ENCODE results near the gene PDE1A.
A peak's percentile ranks its signal among the peaks of the same experiment; 100 is the strongest.

PDE1A gene

DNA sequence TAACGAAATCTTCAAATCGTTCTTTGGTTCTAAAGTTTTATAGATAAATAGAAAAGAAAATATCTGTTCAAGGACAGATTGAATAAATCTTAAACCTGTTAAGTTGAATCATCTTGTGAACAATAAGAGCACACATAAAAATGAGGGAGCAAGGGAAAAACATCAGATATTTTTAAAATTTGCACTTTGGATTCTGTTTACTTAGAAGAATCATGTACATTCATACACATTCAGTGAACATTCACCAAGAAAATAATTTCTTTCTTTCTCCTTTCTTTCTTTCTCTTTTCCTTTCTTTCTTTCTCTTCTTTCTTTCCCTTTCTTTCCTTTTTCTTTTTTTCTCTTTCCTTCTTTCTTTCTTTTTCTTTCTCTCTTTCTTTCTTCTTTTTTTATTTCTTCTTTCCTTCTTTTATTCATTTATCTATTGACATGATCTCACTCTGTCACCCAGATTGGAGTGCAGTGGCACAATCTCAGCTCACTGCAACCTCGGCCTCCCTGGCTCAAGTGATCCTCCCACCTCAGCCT, 164.9 kb downstream of the PDE1A start:
- no peak for DNase-seq

DNA sequence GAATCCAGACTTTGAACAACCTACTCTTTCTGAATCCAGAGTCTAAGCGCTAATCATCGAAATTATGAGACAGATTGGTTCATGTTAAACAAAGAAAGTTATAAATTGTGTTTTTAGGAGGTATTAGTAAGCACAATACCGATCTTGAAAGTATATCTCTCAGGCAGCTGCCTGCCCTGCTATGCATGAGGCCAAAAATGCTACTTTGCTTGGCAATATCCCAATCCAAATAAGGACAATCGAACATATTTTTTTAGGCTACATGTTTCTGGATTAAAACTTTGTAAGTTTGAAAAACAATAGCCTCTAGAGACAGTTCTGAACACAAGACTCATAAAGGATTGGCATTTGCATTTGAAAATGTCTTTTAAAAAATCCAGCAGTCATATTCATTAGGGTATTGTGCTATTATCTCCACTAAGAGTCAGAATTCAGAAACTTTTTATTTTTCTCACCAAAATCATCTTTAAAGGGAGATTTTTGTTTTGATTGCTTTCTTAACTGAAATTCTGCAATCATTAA, 167.1 kb downstream of the PDE1A start:
- DNase-seq, result peak; percentile 41

DNA sequence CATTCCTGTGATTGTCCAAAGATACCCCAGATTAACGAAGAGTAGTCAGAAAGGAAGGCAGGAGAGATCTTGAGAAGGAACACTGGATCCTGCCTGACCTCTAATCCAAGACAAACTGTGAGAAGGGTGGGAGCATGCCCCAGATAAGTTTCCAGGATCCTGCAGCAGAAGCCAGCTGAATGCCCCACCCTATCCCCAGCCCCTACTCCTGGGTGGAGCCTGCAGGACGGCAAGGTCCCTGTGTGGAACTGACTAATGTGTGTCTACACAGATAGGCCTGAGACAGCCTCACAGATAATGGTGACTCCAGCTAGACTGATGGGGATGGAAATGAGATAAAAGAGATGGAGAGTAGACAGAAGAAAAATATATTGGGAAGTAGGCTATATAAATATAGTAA, 174.3 kb downstream of the PDE1A start:
- DNase-seq, result no peak

DNA sequence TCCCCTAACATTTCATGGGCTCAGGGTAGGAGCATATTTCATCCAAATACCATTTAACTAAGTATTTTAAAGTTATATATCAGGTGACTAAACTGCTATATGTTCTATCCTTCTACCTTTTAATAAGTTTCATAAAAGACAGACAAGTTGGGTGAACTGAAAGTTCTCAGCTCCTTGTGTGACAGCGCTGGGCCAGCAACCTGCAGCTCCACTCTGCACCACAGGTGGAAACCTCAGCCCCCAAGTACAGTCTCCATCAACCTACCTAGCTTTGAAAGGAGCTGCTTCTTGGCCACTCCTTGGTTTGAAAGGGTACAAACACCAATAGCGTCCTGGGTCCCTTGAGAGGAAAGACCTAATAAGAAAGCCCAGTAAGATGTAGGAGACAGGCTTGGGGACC, 177.9 kb downstream of the PDE1A start:
- no peak for DNase-seq

DNA sequence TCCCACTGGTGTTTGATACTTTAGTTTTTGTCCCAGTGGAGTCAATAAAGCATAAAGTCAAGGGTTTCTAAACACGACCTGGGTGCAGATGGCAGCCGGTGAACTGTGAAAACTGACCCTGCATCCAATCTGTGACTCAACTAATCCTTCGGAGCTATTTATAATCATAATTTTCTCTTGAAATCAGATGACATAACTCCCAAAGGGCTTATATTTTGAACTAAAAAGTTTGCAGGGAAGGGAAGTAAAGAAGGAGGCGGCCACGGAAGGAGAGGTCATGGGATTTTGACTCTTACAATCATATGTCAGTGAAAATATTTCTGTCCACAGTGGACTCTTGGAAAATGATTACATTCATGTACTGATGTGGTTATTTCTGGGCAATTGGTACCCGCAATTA, 178.5 kb downstream of the PDE1A start:
- peak; percentile 43 for DNase-seq

DNA sequence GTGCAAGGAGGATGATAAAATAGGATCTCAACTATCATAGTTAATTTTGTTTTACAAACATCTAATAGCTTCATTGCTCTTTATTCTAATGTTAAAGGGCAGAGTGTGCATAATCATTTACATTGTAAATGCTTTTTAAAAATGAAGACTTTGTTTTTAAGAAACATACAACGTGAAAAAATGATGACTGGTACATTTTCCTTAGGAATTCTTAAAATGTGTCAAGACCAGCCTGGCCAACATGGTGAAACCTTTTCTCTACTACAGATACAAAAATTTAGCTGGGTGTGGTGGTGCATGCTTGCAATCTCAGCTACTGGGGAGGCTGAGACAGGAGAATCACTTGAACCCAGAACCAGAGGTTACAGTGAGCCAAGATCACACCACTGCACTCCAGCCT, 179.0 kb downstream of the PDE1A start:
- no peak for DNase-seq

DNA sequence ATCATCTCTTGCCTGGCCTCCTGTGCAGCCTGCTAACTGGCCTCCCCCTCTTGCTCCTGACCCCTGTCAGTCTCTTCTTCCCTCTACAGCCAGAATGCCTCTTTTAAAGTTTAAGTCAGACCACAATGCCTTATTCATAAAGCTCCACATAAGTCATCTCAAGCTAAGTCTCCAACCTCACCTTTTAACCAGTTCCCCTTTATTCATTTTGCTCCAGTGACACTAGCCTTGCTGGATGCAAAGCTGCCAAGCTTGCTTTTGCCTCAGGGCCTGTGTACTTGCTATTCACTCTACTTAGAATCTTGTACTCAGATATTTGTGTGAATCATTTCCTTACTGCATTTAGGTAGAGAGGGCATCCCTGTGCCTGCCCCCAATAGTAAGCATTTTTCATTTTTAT, 180.9 kb downstream of the PDE1A start:
- no peak for DNase-seq

DNA sequence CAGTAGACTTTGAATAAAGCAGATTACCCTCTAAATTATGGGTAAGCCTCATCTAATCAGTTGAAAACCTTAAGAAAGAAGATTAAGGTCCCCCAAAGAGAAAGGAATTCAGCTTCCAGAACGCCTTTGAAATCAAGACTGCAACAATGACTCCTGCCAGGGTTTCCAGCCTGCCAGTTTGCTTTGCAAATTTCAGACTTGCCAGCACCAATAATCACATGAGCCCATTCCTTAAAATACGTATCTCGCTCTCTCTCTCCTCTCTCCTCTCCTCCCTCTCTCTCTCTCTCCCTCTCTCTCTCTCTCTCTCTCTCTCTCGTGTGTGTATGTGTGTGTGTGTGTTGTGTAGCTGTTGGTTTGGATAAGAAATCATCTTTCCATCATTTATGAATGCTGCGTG, 184.2 kb downstream of the PDE1A start:
- no peak for DNase-seq

DNA sequence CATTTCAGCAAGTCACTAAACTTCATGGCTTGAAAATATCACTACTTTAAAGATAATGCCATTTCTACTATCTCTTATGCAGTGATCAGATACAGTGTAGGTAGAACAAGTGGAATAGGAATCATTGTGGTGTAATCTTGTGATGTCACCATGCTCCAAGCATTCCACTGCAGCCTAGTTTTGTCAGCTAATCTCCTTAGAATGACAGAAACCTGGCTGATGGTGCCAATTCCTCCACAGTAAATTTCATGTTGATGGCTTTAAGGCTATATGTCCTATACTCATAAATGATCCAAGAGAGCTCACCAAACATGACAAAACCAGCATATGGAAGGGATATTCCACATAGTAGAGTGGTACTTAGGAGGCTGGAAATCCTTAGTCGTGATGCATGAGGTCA, 184.9 kb downstream of the PDE1A start:
- DNase-seq, result no peak

DNA sequence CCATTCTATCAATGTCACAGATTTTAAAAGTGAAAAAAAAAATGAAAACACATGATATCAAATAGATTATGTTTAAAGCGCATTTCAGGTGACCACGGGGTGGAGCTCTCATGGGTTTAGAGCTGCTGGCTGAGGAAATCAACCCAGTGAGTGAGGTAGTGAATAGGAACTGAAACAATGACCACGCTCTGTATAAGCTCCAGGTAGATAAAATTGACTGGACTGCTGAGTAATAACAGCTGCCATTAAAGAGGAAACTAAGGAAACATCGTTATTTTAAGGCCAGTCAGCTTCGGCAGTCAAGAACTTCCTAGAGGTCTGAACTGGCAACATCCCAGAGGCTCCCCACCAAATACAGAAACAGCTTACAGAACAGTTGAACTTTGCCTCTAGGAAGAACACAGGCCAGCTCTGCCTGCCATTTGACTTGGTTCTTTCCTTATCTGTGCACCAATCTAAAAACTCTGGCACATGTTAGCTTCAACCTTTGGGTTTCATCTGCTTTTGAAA, 185.9 kb downstream of the PDE1A start:
- no peak for DNase-seq

DNA sequence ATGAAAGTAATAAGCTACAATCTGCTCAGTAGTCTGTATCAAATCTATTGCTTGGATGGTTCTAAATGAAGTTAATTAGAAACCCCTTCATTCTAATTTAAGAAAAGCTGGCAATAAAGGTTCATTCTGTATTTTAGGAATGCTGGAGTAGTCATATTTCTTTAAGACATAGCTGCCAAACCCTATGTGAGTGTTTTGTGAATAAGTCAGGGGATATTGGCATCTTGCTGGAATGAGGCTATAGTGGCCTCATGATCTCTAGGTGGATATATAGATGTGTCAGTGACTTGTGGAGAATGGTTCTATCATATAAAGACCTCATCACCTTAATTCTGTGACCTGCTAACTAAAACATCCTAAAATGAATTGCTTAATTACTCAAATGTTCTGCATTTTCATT, 196.3 kb downstream of the PDE1A start:
- no peak for DNase-seq

DNA sequence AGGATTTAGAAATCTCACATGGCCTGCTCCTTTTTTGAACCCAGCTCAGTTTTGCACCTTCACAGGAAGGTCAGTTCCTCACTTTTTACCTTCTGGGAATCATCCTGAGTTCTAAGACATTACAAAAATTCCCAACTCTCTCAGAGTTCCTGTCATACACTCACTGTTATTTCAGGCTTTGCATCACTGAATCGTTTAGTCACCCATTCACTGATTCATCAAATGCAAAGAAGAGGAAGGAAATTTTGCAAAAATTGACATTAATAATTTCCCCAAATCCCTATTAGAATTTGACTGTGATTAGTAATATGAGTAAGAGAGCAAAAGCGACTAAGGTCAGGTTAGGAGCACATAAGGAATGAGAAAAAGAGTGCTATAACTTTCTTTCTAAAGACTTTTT, 197.5 kb downstream of the PDE1A start:
- DNase-seq, result no peak

DNA sequence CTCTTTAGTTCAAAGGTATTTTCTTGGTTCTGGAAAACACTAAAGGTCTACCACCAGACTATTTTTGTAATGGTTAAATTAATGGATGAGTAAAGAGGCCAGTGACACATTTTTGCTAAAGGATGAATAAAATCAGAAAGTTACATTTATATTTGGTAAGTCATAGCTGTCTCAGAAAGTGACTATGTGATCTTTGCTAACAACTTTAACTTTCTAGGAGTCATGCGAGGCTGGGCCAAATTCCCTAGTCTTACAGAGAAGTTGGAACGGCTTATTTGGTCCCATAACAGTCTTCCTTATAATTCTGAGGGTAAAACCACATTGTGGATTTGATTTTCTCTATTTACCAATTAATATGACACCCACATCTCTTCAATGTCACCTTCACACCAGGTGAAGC, 198.1 kb downstream of the PDE1A start:
- DNase-seq, result no peak

DNA sequence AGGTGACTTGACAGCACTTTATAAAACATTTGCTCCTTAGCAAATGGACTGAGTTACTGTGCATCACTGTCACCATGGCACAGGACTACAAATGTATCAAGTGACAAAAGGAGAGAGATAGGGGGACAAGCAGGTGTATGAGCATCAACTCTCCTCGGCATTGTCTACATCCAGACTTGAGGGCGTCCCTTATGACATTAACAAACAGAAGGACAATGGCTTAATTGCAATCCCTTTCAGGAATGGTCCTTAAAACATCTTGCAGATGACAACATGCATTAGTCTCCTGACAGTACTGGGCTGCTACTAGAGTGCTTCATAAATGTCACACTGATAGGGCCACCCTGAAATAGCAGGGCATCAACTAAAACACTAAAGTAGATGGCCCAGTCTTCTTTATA, 198.8 kb downstream of the PDE1A start:
- DNase-seq, result no peak

DNA sequence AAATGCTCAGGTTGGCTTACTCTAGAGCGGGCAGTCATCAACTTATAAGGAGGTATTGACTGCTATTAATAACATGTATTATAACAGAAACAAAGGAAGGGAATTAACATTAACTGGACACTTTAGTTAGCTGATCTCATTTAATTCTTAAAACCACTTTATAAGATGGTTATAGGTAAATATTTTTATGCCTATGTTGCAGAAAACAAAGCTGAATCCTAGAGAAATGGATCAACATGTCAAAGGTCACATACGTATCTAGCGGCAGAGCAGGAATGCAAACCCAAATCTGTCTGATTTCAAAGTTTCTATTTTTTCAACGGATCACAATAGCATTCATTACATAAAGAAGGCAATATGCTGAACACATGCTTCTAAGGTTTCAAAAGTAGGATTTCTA, 200.0 kb downstream of the PDE1A start:
- no peak for DNase-seq

DNA sequence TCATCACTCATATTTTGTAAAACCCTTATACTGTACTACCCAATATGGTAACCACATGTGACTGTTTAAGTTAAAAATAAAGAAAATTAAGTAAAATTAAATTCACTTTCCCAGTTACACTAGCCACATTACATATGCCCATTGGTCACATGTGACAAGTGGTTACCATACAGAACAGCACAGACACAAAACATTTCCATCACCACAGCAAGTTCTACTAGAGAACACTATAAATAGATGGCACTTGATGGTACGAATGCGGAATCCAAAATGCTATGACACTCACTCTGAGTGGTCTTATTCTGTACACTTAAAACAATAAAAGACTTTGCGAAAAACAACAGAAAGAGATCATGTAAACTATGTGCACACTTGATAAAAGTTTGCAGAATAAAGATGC, 202.2 kb downstream of the PDE1A start:
- DNase-seq, result no peak

DNA sequence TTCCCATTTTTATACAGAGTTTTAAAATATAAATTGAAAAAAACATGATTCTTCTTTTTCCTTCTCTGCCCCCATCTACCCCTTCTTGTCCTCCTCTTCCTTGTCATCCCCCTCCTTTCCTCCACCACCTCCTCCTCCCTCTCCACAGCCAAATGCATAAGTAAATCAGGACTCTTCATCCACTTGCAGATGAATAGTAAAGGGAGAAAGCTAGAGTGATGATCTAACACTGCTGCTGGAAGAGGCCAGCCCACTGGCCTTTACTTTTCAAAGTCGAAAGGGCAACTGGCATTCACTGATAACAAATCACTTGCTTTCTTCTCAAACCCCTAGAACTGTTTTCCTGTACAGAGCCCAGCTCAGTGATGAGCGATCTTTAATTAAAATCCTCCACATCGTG, 205.8 kb downstream of the PDE1A start:
- no peak for DNase-seq

DNA sequence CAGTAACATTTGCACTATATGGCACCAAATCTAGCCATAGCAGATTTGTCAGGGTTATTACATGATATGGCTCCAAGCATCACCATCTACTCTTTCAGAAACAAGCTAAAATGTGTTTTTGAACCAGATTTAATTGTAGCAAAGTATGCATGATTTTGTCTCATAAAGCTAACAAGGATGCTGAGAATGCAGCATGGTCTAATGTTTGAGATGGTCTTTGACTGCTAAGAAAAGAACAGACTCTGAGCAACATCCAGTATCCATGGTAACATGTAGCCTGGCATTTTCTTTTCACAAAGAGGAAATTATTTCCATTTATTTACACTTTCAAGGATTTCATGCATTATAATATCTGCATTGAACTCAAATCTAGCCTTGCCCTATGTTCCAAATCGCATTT, 206.5 kb downstream of the PDE1A start:
- DNase-seq, result no peak

DNA sequence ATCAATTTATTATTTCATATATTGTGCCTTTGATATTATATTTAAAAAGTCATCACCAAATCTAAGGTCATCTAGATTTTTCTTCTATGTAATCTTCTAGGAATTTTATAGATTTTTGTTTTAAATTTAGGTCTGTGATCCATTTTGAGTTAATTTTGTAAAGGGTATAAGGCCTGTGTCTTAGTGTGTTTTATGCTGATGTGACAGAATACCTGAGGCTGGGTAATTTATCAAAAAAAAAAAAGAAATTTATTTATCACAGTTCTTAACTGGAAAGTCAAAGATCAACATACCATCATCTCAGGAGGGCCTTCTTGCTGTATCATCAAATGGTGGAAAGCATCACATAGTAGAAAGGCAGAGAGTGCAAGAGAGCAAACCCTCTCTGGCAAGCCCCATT, 216.2 kb downstream of the PDE1A start:
- DNase-seq, result no peak

DNA sequence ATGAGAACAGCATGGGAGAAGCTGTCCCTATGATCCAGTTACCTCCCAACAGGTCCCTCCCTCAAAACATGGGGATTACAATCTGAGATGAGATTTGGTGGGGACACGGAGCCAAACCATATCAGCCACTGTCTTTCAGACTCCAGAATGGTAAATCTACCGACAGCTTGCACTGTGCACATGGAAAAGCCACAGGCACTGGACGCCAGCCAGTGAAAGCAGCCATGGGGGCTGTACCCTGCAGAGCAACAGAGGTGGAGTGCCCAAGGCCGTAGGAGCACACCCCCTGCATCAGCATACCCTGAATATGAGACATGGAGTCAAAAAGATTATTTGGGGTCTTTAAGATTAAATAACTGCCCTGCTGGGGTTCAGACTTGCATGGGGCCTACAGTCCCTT, 218.4 kb downstream of the PDE1A start:
- DNase-seq, result peak; percentile 39

DNA sequence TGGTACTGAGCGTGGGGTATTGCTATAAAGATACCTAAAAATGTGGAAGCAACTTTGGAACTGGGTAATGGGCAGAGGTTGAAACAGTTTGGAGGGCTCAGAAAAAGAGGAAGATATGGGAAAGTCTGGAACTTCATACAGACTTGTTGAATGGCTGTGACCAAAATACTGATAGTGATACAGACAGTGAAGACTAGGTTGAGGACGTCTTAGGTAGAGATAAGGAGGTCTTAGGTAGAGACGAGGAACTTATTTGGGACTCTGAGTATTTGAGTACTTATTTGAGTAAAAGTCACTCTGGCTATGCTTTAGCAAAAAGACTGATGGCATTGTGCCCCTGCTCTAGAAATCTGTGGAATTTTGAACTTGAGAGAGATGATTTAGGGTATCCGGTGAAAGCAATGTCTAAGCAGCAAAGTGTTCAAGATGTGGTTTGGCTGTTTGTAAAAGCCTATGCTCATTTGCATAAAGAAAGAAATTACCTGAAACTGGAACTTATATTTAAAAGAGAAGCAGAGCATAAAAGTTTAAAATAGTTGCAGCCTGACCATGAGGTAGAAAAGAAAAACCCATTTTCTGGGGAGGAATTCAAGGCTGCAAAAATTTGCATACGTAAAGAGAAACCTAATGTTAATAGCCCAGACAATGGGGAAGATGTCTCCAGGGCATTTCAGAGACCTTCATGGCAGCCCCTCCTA, 219.6 kb downstream of the PDE1A start:
- no peak for DNase-seq

DNA sequence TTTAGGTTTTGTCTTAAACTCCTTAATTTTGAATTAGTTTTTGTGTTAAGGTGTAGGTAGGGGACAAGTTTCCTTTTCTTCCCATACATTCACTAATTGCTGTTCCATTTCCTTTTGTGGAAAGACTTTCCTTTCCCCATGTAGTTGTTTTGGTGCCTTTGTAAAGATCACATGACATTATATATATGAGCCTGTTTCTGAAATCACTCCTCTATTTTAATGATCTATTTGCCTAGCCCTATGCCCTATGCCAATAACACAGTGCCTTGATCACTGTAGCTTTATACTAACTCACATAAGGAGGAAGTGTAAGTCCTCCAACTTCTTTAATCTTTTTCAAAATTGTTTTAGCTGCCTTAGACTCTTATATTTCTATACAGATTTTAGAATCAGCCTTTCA, 229.3 kb downstream of the PDE1A start:
- DNase-seq, result no peak

DNA sequence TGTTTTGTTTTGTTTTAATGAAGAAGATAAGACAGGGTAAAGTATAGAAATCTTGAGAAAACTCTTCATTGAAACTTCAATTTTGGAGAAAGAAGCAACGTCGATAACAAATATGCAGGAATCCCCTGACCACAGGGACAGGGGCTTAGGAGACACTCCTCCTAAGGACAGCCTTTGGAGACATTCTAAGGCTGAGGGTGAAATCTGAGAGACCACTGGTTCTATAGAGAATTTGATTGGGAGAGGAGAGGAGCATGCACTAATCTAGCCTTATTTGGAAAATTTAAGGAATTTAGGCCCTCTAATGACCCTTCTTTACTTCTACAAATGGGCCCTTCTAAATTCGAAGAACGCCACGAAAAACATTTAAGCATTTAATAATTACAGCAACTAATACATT, 233.5 kb downstream of the PDE1A start:
- DNase-seq, result no peak

DNA sequence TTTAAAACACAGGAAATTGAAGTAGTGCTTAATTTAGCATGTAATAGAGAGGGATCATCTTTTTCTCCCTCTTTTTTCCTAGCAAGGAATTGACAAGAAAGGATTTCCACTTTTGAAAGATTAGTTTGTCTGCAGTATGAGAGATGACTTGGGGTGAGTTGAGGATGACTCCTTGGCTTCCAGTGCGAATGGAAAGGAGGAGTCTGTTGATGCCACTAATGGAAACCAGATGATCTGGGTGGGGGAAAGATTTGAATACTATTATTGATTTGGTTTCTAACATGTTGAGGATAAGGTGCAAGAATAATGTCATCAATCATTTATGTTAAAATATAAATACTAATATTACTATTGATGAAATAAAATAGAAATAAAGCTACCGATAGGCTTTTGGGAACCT, 235.8 kb downstream of the PDE1A start:
- no peak for DNase-seq

DNA sequence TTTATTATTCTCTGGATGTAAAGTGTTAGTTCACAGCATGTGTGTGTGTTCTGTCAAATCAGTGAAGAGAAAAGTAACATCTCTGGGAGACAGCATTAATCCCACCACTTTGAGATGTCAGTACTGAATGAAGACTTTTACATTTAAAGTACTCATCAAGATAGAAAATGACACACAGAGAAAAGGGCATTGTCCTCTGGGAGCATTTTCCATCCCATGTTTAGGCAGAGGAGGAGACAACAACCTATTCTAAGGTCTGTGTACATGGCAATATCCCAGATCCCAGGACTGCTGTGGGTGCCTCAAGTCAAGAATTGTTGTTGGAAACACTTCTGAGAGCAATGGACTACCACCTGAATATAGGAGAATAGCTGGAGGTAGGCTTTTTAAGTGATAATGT, 239.7 kb downstream of the PDE1A start:
- DNase-seq, result no peak
